KMS-11 (cell line): ENCODE data around the gene USP10.

ENCODE experiments used
- H2AFZ ChIP-seq: fragments of 200-600 bp; sonication (generic); 2 replicates; pipeline ENCODE4 v1.6.1; 2016; ENCODE audit warnings: antibody characterized with exemption, mixed run types, low read depth
- H3K27ac ChIP-seq: fragments of 200-600 bp; sonication (generic); 2 replicates; pipeline ENCODE4 v1.6.1; 2016; ENCODE audit warnings: mild to moderate bottlenecking, mixed run types
- H3K27me3 ChIP-seq: fragments of 200-600 bp; sonication (generic); 2 replicates; pipeline ENCODE4 v1.6.1; 2017; ENCODE audit warnings: mild to moderate bottlenecking, low read depth, mixed run types, moderate library complexity; ENCODE audit not compliant: insufficient read depth
- H3K36me3 ChIP-seq: fragments of 200-600 bp; sonication (generic); 2 replicates; pipeline ENCODE4 v1.6.1; 2017; ENCODE audit warnings: mild to moderate bottlenecking, mixed run types; ENCODE audit not compliant: insufficient read depth
- H3K4me1 ChIP-seq: fragments of 200-600 bp; sonication (generic); 2 replicates; pipeline ENCODE4 v1.6.1; 2016; ENCODE audit warnings: mild to moderate bottlenecking, low read depth, mixed run types; ENCODE audit not compliant: poor library complexity, severe bottlenecking
- H3K4me2 ChIP-seq: fragments of 200-600 bp; sonication (generic); 2 replicates; pipeline ENCODE4 v1.7.0; 2016; ENCODE audit warnings: mild to moderate bottlenecking, mixed run types
- H3K4me3 ChIP-seq: fragments of 200-600 bp; sonication (generic); IDR thresholded peaks from 2 replicates; pipeline ENCODE4 v1.6.1; 2017; ENCODE audit warnings: low read depth, low read length, mixed read lengths; ENCODE audit not compliant: insufficient read depth
- H3K79me2 ChIP-seq: fragments of 200-600 bp; sonication (generic); 2 replicates; pipeline ENCODE4 v1.6.1; 2016; ENCODE audit warnings: low read depth, mixed run types; ENCODE audit not compliant: insufficient read depth
- H3K9ac ChIP-seq: fragments of 200-600 bp; sonication (generic); 2 replicates; pipeline ENCODE4 v1.6.1; 2016; ENCODE audit warnings: mild to moderate bottlenecking, mixed run types
- H4K20me1 ChIP-seq: fragments of 200-600 bp; sonication (generic); 2 replicates; pipeline ENCODE4 v1.6.1; 2016; ENCODE audit warnings: mild to moderate bottlenecking, mixed run types; ENCODE audit not compliant: insufficient read depth
- CTCF ChIP-seq: fragments of 200-600 bp; sonication (generic); conservative IDR thresholded peaks from 2 replicates; pipeline ENCODE4 v1.6.1; 2017; ENCODE audit warnings: low read depth, mild to moderate bottlenecking, antibody characterized with exemption, low read length, moderate library complexity, mixed read lengths

USP10 gene

DNA sequence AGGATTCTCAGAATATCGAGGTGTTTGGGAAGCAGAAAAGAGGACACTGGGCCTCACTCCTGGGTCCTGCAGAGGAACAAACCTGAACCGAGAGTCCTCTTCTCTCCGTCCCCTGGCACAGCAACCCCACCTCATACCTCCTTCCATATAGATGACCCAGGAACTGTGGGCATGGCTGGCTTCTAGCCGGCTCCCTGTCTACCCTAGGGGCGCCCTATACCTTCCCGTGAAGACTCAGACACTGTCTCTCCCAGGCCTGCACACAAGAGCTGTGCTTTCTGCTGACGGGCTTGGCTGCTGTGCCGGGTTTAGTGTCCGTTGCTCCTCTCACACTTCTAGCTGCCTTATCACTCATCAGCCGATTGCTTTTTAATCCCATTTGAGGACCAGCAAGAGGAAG lies 73.5 kb downstream of the USP10 start:
- TF ChIP-seq CTCF = no peak
- H3K36me3 ChIP-seq = peaks cover 9% of the 10 kb centered on the region; the same call in 1 of the 2 replicates
- H3K79me2 ChIP-seq = 0 out of 2 replicates have a peak, but pooled peaks cover 5% of the 10 kb centered on the region
- no peaks in the 10 kb centered on the region for H4K20me1 ChIP-seq
- H2AFZ ChIP-seq = no peak overlapping the region
- H3K9ac ChIP-seq = no peak overlapping the region
- no peaks in the 10 kb centered on the region for H3K4me1 ChIP-seq
- no peak overlapping the region for H3K4me2 ChIP-seq
- H3K27me3 ChIP-seq = no peaks in the 10 kb centered on the region
- no peak overlapping the region for H3K27ac ChIP-seq
- no peak overlapping the region for H3K4me3 ChIP-seq

DNA sequence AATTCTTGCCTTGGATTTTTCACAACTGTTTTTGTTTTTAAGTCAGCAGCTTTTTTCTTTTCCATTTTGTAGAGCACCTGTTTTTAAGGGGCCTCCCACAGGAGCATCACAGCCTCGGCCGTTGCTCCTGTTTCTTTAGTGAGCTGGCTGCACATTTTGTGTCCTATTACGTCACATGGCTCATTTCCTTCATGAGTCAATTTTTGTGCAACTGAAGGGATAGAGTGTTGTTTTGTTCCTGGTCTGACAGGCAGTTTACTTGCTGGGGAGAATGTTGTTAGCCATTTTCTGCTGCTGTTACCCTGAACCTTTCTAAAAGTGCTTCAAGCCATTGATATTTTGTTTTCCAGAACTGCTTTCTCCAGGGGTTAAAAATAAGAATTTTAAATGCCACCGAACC lies 75.0 kb downstream of the USP10 start:
- Histone ChIP-seq H3K4me1 (no peaks in the 10 kb centered on the region), H3K27me3 (no peaks in the 10 kb centered on the region), H3K79me2 (0 out of 2 replicates have a peak, but pooled peaks cover 5% of the 10 kb centered on the region), H3K4me3 (no peak overlapping the region), H3K27ac (no peak overlapping the region), H2AFZ (no peak overlapping the region), H3K36me3 (peaks cover 5% of the 10 kb centered on the region; the same call in 1 of the 2 replicates), H3K9ac (no peak overlapping the region), H4K20me1 (no peaks in the 10 kb centered on the region), H3K4me2 (no peak overlapping the region)
- TF ChIP-seq CTCF = no peak

GRCh38 chr16:84775262-84775810 lies 75.5 kb downstream of the USP10 start:
- Histone ChIP-seq H3K27ac (no peak overlapping the region), H3K4me1 (no peaks in the 10 kb centered on the region), H3K79me2 (0 out of 2 replicates have a peak, but pooled peaks cover 5% of the 10 kb centered on the region), H3K9ac (no peak overlapping the region), H4K20me1 (no peaks in the 10 kb centered on the region), H2AFZ (no peak overlapping the region), H3K4me3 (no peak overlapping the region), H3K27me3 (no peaks in the 10 kb centered on the region), H3K4me2 (no peak overlapping the region), H3K36me3 (peaks cover under 1% of the 10 kb centered on the region; the same call in 1 of the 2 replicates)
- no peak for TF ChIP-seq CTCF

- H4K20me1 ChIP-seq = no peaks in the 10 kb centered on the region
- no peak for TF ChIP-seq CTCF
- no peaks in the 10 kb centered on the region for H3K79me2 ChIP-seq
Observed at GRCh38 chr16:84777435-84777834, 77.6 kb downstream of the USP10 start.

More at GRCh38 chr16:84777435-84777834, 77.6 kb downstream of the USP10 start:
- no peak overlapping the region for H3K27ac ChIP-seq
- no peak overlapping the region for H3K4me3 ChIP-seq
- no peaks in the 10 kb centered on the region for H3K4me1 ChIP-seq
- no peaks in the 10 kb centered on the region; the same call in 1 of the 2 replicates for H3K36me3 ChIP-seq
- H3K9ac ChIP-seq = no peak overlapping the region
- H2AFZ ChIP-seq = no peak overlapping the region
- H3K4me2 ChIP-seq = no peak overlapping the region
- no peaks in the 10 kb centered on the region for H3K27me3 ChIP-seq
